Anterior cingulate cortex (tissue), 58 donors: Measurements from ENCODE around the gene FAM3B.
"Not testable (repeated sequence)": the region's sequence is repeated elsewhere in the genome, so short reads cannot be mapped to it uniquely, and the experiment has no call there.

Experiments
- DNase-seq, 58 donors: peaks; one replicate each; lab custom pipeline; 2025; lab: John Stamatoyannopoulos, UW

FAM3B gene

GRCh38 chr21:41348434-41348833 lies 31.8 kb downstream of the FAM3B start:
- DNase-seq = no peak

GRCh38 chr21:41349126-41349525 lies 32.5 kb downstream of the FAM3B start:
- DNase-seq = no peak

- DNase-seq = no peak
Observed at GRCh38 chr21:41349619-41350390, 33.2 kb downstream of the FAM3B start.

- no peak for DNase-seq
Observed at GRCh38 chr21:41350436-41351155, 34.0 kb downstream of the FAM3B start.

- no peak for DNase-seq
Observed at GRCh38 chr21:41357546-41357945, 40.9 kb downstream of the FAM3B start.

- DNase-seq = no peak
Observed at GRCh38 chr21:41358193-41359166, 41.9 kb downstream of the FAM3B start.

- DNase-seq = no peak
Observed at GRCh38 chr21:41359286-41359685, 42.7 kb downstream of the FAM3B start.

GRCh38 chr21:41359754-41360071 lies 43.1 kb downstream of the FAM3B start:
- not testable (repeated sequence) for DNase-seq

- DNase-seq = no peak
Observed at GRCh38 chr21:41360072-41360821, 43.6 kb downstream of the FAM3B start.

GRCh38 chr21:41361053-41361785 lies 44.6 kb downstream of the FAM3B start:
- no peak for DNase-seq

GRCh38 chr21:41361786-41362604 lies 45.4 kb downstream of the FAM3B start, which contains the start of gene MX2:
Gene MX2 (plus strand): TSS chr21:41362027. CDS start chr21:41376907, 14,880 bp downstream.
- peak in 3 of 58 donors; percentile 11 to 48 (median 18) for DNase-seq

GRCh38 chr21:41362605-41363369 lies 46.2 kb downstream of the FAM3B start:
- DNase-seq = no peak

- DNase-seq = no peak
Observed at GRCh38 chr21:41363370-41364270, 47.0 kb downstream of the FAM3B start.

- no peak for DNase-seq
Observed at GRCh38 chr21:41364308-41364707, 47.7 kb downstream of the FAM3B start.

GRCh38 chr21:41365377-41366107 lies 48.9 kb downstream of the FAM3B start:
- DNase-seq = no peak
